Neural progenitor cell (in vitro differentiated cells): ENCODE measurements around the gene RNF14. TPM values are rescaled to one million over a fixed set of nuclear protein-coding genes. Genes with fewer than 3 reads are reported as not detected.

ENCODE experiments used
- DNase-seq: peaks from one replicate; pipeline ENCODE4 v3.0.0-alpha.2; 2016; ENCODE audit warnings: low spot score
- H2AFZ ChIP-seq: fragments of 200-600 bp; sonication (generic); replicated peaks from 2 replicates; pipeline ENCODE4 v1.6.1; 2016; ENCODE audit warnings: antibody characterized with exemption
- H3F3A ChIP-seq: fragments of 200-600 bp; sonication (generic); 2 replicates; pipeline ENCODE4 v1.6.1; 2016; ENCODE audit warnings: antibody characterized with exemption, low read depth
- H3K27ac ChIP-seq: fragments of 200-600 bp; sonication (generic); 2 replicates; pipeline ENCODE4 v1.5.1; 2016; ENCODE audit warnings: mild to moderate bottlenecking
- H3K27me3 ChIP-seq: fragments of 200-600 bp; sonication (generic); 2 replicates; pipeline ENCODE4 v1.6.1; 2016; ENCODE audit warnings: mild to moderate bottlenecking, moderate library complexity
- H3K36me3 ChIP-seq: fragments of 200-600 bp; sonication (generic); 2 replicates; pipeline ENCODE4 v1.5.1; 2016
- H3K4me1 ChIP-seq: fragments of 200-600 bp; sonication (generic); 2 replicates; pipeline ENCODE4 v1.6.1; 2016; ENCODE audit warnings: mixed run types
- H3K4me2 ChIP-seq: fragments of 200-600 bp; sonication (generic); 2 replicates; pipeline ENCODE4 v1.6.1; 2016
- H3K4me3 ChIP-seq: fragments of 200-600 bp; sonication (generic); 2 replicates; pipeline ENCODE4 v1.5.1; 2016
- H3K79me2 ChIP-seq: fragments of 200-600 bp; sonication (generic); 2 replicates; pipeline ENCODE4 v1.6.1; 2016; ENCODE audit warnings: low read depth
- H3K9ac ChIP-seq: fragments of 200-600 bp; sonication (generic); 2 replicates; pipeline ENCODE4 v1.6.1; 2016
- H3K9me3 ChIP-seq: fragments of 200-600 bp; sonication (generic); 2 replicates; pipeline ENCODE4 v1.5.1; 2016; ENCODE audit warnings: low read depth
- H4K20me1 ChIP-seq: fragments of 200-600 bp; sonication (generic); 2 replicates; pipeline ENCODE4 v1.6.1; 2016; ENCODE audit warnings: low read depth
- H3K27ac Mint-ChIP-seq: 3 replicates; pipeline ENCODE4 v1.8.0; 2021; ENCODE audit warnings: mixed read lengths
- H3K27me3 Mint-ChIP-seq: 2 replicates; pipeline ENCODE4 v1.8.0; 2022; ENCODE audit warnings: low read depth, mild to moderate bottlenecking, inconsistent platforms, moderate library complexity, mixed read lengths; ENCODE audit not compliant: insufficient read depth
- H3K36me3 Mint-ChIP-seq: 3 replicates; pipeline ENCODE4 v1.8.0; 2021; ENCODE audit warnings: mixed read lengths
- H3K4me1 Mint-ChIP-seq: 3 replicates; pipeline ENCODE4 v1.8.0; 2021; ENCODE audit warnings: mixed read lengths
- H3K4me3 Mint-ChIP-seq: 3 replicates; pipeline ENCODE4 v1.8.0; 2021; ENCODE audit warnings: mild to moderate bottlenecking, moderate library complexity, mixed read lengths
- H3K9me3 Mint-ChIP-seq: 3 replicates; pipeline ENCODE4 v1.8.0; 2020; ENCODE audit warnings: mixed read lengths
- EZH2 ChIP-seq: fragments of 200-600 bp; sonication (generic); IDR thresholded peaks from 2 replicates; pipeline ENCODE4 v1.6.1; 2017; ENCODE audit warnings: antibody characterized with exemption, mild to moderate bottlenecking, moderate library complexity
- EZH2phosphoT487 ChIP-seq: fragments of 200-600 bp; sonication (generic); IDR thresholded peaks from 2 replicates; pipeline ENCODE4 v1.6.1; 2017; ENCODE audit warnings: antibody characterized with exemption
- total RNA-seq: library from RNA; depleted of rRNA; stranded (reverse); fragments of >200 nt; gene quantifications from 2 replicates; pipeline ENCODE4 v1.2.3, GENCODE V29; 2015; ENCODE audit warnings: low replicate concordance
- TF ChIP-seq, protein P1 (sequence below): fragments of 200-600 bp; sonication (generic); IDR thresholded peaks from 2 replicates; pipeline ENCODE4 v1.5.1; 2017; ENCODE audit warnings: antibody characterized with exemption, mild to moderate bottlenecking

RNF14 gene
- total RNA-seq, 1 donor from 2014 or later = 41.2 TPM

DNA sequence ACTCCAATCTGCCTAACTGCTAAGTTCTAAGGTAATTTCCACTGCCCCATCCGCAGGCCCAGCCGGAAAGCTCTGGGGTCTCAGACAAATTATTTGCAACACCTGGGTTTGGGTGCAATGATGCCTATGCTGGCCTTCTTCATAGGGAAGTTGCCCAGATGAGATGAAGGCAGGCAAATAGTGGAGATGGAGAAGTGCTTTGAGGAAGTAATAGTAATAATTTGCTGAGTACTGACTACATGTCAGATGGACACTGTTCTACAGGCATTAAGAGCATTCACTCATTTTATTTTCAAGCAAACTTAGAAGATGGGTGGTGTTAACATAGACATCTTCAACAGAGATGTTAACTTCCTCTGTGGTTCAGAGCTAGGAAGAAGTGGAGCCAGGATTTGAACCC is 14.7 kb upstream of the RNF14 start:
- no peak overlapping the region for H2AFZ ChIP-seq
- H3K79me2 ChIP-seq = no peaks in the 10 kb centered on the region
- no peaks in the 10 kb centered on the region for H3K9me3 Mint-ChIP-seq
- H3K9me3 ChIP-seq = no peaks in the 10 kb centered on the region
- H3K36me3 Mint-ChIP-seq = no peaks in the 10 kb centered on the region
- H3K27ac ChIP-seq = no peak overlapping the region
- H3K27me3 ChIP-seq = no peaks in the 10 kb centered on the region
- no peaks in the 10 kb centered on the region for H3F3A ChIP-seq
- no peaks in the 10 kb centered on the region for H3K36me3 ChIP-seq
- no peaks in the 10 kb centered on the region for H3K4me1 ChIP-seq
- TF ChIP-seq EZH2 = no peak
- no peak for TF ChIP-seq EZH2phosphoT487
- TF ChIP-seq, protein P1, sequence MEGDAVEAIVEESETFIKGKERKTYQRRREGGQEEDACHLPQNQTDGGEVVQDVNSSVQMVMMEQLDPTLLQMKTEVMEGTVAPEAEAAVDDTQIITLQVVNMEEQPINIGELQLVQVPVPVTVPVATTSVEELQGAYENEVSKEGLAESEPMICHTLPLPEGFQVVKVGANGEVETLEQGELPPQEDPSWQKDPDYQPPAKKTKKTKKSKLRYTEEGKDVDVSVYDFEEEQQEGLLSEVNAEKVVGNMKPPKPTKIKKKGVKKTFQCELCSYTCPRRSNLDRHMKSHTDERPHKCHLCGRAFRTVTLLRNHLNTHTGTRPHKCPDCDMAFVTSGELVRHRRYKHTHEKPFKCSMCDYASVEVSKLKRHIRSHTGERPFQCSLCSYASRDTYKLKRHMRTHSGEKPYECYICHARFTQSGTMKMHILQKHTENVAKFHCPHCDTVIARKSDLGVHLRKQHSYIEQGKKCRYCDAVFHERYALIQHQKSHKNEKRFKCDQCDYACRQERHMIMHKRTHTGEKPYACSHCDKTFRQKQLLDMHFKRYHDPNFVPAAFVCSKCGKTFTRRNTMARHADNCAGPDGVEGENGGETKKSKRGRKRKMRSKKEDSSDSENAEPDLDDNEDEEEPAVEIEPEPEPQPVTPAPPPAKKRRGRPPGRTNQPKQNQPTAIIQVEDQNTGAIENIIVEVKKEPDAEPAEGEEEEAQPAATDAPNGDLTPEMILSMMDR = no peak
- H3K27ac Mint-ChIP-seq = no peak overlapping the region
- H3K4me2 ChIP-seq = no peak overlapping the region
- H4K20me1 ChIP-seq = no peaks in the 10 kb centered on the region
- no peak overlapping the region for H3K4me3 ChIP-seq
- H3K4me1 Mint-ChIP-seq = peaks cover 28% of the 10 kb centered on the region
- DNase-seq = no peak
- peaks cover 4% of the 10 kb centered on the region for H3K27me3 Mint-ChIP-seq
- H3K4me3 Mint-ChIP-seq = no peak overlapping the region
- no peak overlapping the region for H3K9ac ChIP-seq

DNA sequence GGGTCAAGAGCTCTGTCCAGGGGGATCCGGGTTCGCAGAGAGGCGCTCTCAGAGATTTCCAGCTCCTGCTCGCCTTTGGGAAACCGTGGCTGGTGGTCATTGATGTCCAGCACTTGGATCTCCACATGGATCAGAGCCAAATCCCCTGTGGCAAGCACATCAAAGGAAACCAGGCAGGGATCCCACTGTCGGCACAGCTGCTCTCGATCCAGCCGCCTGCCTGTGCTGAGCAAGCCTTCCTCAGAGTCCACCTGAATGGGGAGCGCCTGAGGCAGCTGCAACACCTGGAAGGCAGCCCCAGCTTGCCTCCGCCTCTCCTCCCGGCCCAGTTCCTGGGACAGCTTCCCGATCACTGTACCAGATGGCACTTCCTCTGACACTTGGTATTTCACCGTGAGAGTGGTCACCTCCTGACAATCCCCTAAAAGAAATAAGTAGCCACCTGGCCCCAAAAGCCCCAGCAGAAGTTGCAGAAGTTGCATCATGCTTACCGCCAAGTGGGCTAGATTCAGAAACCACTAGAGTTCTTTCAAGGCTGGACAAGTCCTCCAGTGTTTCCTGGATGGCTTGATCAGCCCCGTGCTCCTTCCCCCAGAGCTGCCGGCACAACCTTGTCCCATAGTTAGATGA is 11.4 kb upstream of the RNF14 start:
- peaks cover 5% of the 10 kb centered on the region for H3K4me1 ChIP-seq
- H3K36me3 Mint-ChIP-seq = no peaks in the 10 kb centered on the region
- no peak overlapping the region for H3K4me2 ChIP-seq
- H3K4me3 Mint-ChIP-seq = peak overlapping the region; percentile 30
- peaks cover 6% of the 10 kb centered on the region for H3K27me3 Mint-ChIP-seq
- no peaks in the 10 kb centered on the region for H3K79me2 ChIP-seq
- no peak overlapping the region for H3K27ac Mint-ChIP-seq
- TF ChIP-seq, protein P1 = no peak
- TF ChIP-seq EZH2 (no peak), EZH2phosphoT487 (no peak)
- H3F3A ChIP-seq = no peaks in the 10 kb centered on the region
- no peak overlapping the region for H3K4me3 ChIP-seq
- DNase-seq = no peak
- H2AFZ ChIP-seq = no peak overlapping the region
- H3K27ac ChIP-seq = no peak overlapping the region
- no peaks in the 10 kb centered on the region for H4K20me1 ChIP-seq
- H3K9ac ChIP-seq = no peak overlapping the region
- peaks cover 32% of the 10 kb centered on the region for H3K4me1 Mint-ChIP-seq
- no peaks in the 10 kb centered on the region for H3K9me3 Mint-ChIP-seq
- no peaks in the 10 kb centered on the region for H3K27me3 ChIP-seq
- no peaks in the 10 kb centered on the region for H3K36me3 ChIP-seq
- no peaks in the 10 kb centered on the region for H3K9me3 ChIP-seq

DNA sequence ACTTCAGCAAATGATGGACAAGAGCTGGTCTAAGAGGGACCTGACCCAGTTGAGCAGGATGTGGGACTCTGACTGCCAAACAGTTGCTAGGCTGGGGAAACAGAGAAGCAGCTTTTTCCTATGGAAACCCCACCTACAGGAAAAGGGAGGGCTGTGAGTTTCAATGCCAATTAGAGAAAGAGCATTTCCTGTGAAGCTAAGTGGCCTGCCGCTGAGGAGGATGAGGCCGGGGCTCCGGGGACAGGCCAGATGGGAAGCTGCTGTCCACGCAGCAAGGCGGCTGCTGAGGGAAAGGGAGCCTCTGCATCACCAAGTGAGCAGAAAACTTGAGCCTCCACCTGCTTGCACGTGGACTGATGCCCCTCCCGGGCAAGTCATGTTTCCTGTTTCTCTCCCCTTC is 10.8 kb upstream of the RNF14 start, which contains the start of gene PCDH12:
Gene PCDH12, minus strand, starts transcription at position 90 of the 400 bp plus-strand sequence. CDS start 351 bp downstream, outside the sequence.
- Histone ChIP-seq H2AFZ (no peak within 1 kb of the TSS), H3K27ac (no peak within 1 kb of the TSS), H3F3A (no peaks in the 10 kb centered on the region), H3K4me2 (no peak within 1 kb of the TSS), H3K27me3 (no peaks in the 10 kb centered on the region), H3K36me3 (no peaks in the 10 kb centered on the region), H4K20me1 (no peaks in the 10 kb centered on the region), H3K4me1 (peaks cover 5% of the 10 kb centered on the region), H3K9me3 (no peaks in the 10 kb centered on the region), H3K4me3 (no peak within 1 kb of the TSS), H3K79me2 (no peaks in the 10 kb centered on the region), H3K9ac (no peak within 1 kb of the TSS)
- no peaks in the 10 kb centered on the region for H3K9me3 Mint-ChIP-seq
- peaks cover 32% of the 10 kb centered on the region for H3K4me1 Mint-ChIP-seq
- H3K36me3 Mint-ChIP-seq = no peaks in the 10 kb centered on the region
- H3K4me3 Mint-ChIP-seq = peak within 1 kb of the TSS; percentile 30
- DNase-seq = no peak
- H3K27me3 Mint-ChIP-seq = peaks cover 6% of the 10 kb centered on the region
- TF ChIP-seq, protein P1 = no peak
- TF ChIP-seq EZH2phosphoT487 = no peak
- no peak for TF ChIP-seq EZH2
- H3K27ac Mint-ChIP-seq = peak within 1 kb of the TSS; percentile 57
